Measurements from ENCODE around the gene IPO4.

GRCh38 chr14:24197056-24197450 lies 8.4 kb upstream of the IPO4 start:
- no peak for TF ChIP-seq CTCF (IDR thresholded peaks at IDR 0.05; ENCODE audit: poor library complexity)
- TF ChIP-seq EZH2 (IDR thresholded peaks at IDR 0.05; ENCODE audit: borderline replicate concordance), result no peak
- no peak for TF ChIP-seq EZH2phosphoT487 (IDR thresholded peaks at IDR 0.05; ENCODE audit: low read depth, severe bottlenecking, unreplicated experiment)
